ENCODE measurements around the gene RPL23.
A peak's percentile ranks its signal among the peaks of the same experiment; 100 is the strongest.

The RPL23 gene

DNA sequence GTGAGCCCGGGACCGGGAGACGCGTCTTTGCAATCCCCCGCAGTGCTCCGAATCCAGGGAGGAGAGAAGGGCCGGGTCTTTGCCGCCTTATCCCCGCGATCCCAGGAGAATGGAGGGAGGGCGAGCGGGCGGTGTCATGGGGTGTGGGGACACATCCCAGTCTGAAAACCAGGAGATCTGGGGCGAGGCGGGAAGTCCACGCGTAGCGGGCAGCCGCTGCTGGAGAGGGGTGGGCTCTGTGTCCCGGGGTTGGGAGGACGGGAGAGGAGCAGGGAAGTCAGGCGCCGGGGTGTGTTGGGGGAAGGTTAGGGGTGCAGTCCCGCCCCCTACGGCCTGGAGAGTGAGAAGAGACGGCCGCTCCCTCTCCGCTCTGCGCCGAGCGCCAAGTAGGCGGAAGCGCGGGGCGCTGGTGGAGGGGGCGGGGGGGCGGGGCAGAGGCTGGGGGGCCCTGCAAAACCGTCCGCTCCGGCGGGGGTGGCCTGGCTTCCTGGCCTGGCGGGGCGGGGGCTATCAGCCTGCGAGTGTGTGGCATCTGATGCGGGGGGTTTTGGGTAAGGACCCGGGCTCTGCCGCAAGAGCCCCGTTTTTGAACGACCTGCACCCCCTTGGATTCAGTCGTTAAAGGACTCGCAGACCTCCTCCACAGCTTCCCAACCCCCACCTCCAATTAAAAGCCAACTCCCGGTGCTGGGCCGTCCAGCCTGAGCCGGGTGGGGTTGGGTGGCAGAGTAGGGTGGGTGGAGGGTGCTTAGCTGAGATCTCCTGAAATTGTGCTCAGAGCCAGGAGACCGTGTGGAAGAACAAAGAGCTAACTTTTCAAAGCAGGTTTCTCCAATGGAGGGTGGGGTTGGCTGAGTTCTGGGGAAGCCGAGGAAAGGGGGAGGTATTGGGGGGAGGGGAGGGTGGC is 17.0 kb upstream of the RPL23 start:
- peaks cover 38% of the 10 kb centered on the region for H3F3A ChIP-seq (ENCODE audit: insufficient read depth, low read length)
- peaks cover 53% of the 10 kb centered on the region for H3K79me2 ChIP-seq (ENCODE audit: low read length)
- peak; percentile 75 for DNase-seq

DNA sequence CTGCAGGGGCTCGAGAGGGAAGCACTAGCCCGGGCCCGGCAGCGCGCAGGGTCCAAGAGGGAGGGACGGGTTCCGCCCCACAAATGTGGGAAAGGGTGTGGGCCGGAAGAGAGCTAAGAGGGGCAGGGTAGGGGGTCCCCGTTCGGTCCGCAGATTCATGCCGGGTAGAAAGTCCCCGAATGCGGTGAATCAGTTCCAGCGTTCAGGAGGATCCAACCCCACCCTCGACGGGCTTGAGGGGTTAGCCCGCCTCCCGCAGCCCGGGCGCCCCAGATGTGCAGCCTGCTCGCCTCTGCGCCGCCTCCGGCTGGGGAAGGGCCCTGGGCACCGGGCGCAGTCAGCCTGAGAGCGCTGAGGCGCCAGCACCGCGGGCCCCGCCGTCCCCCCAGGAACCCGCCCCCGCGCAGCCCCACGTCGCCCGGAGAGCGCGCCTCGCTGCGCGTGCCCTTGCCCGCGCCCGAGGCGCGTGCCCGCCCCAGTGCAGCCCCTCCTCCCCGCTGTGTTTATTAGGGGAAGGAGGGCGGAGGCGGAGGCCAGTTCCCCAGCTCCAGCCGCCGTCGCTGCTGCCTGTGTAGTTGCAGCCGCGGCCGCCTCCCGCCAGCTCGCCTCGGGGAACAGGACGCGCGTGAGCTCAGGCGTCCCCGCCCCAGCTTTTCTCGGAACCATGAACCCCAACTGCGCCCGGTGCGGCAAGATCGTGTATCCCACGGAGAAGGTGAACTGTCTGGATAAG is 16.2 kb upstream of the RPL23 start, which contains the start of gene LASP1:
Gene LASP1 (plus strand): TSS at position 533 of the 733 bp plus-strand sequence. CDS start 132 bp downstream, at position 665.
- peak within 1 kb of the TSS; percentile 99 for H3K4me3 ChIP-seq (ENCODE audit: low read length)
- H3K79me2 ChIP-seq (ENCODE audit: low read length), result peaks cover 45% of the 10 kb centered on the region

More for the DNA sequence above, 17.0 kb upstream of the RPL23 start:
- Histone ChIP-seq H3K27me3 (replicated peaks; ENCODE audit: insufficient read depth, low read length) (no peaks in the 10 kb centered on the region), H3K9ac (ENCODE audit: low read length) (peak overlapping the region; percentile 76), H3K9me2 (replicated peaks; ENCODE audit: insufficient read depth, low read length) (no peaks in the 10 kb centered on the region), H3K4me3 (ENCODE audit: low read length) (peak overlapping the region; percentile 99), H3K27ac (ENCODE audit: low read length) (peak overlapping the region; percentile 80; the same call in 1 of the 2 replicates), H2AFZ (ENCODE audit: low read length) (peak overlapping the region; percentile 73), H3K9me3 (replicated peaks; ENCODE audit: insufficient read depth, low read length) (no peaks in the 10 kb centered on the region), H3K4me2 (ENCODE audit: low read depth, low read length) (peak overlapping the region; percentile 97), H3K36me3 (replicated peaks; ENCODE audit: insufficient read depth, low read length) (no peaks in the 10 kb centered on the region), H3K4me1 (ENCODE audit: low read length) (peaks cover 11% of the 10 kb centered on the region), H4K20me1 (ENCODE audit: insufficient read depth, low read length) (no peaks in the 10 kb centered on the region)
- TF ChIP-seq EZH2phosphoT487 (IDR thresholded peaks at IDR 0.05; ENCODE audit: low read length) (no peak), EZH2 (optimal IDR thresholded peaks at IDR 0.05; ENCODE audit: low read depth, low read length) (no peak)
- TF ChIP-seq, protein P1, sequence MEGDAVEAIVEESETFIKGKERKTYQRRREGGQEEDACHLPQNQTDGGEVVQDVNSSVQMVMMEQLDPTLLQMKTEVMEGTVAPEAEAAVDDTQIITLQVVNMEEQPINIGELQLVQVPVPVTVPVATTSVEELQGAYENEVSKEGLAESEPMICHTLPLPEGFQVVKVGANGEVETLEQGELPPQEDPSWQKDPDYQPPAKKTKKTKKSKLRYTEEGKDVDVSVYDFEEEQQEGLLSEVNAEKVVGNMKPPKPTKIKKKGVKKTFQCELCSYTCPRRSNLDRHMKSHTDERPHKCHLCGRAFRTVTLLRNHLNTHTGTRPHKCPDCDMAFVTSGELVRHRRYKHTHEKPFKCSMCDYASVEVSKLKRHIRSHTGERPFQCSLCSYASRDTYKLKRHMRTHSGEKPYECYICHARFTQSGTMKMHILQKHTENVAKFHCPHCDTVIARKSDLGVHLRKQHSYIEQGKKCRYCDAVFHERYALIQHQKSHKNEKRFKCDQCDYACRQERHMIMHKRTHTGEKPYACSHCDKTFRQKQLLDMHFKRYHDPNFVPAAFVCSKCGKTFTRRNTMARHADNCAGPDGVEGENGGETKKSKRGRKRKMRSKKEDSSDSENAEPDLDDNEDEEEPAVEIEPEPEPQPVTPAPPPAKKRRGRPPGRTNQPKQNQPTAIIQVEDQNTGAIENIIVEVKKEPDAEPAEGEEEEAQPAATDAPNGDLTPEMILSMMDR (IDR thresholded peaks at IDR 0.05; ENCODE audit: low read length), result no peak

DNA sequence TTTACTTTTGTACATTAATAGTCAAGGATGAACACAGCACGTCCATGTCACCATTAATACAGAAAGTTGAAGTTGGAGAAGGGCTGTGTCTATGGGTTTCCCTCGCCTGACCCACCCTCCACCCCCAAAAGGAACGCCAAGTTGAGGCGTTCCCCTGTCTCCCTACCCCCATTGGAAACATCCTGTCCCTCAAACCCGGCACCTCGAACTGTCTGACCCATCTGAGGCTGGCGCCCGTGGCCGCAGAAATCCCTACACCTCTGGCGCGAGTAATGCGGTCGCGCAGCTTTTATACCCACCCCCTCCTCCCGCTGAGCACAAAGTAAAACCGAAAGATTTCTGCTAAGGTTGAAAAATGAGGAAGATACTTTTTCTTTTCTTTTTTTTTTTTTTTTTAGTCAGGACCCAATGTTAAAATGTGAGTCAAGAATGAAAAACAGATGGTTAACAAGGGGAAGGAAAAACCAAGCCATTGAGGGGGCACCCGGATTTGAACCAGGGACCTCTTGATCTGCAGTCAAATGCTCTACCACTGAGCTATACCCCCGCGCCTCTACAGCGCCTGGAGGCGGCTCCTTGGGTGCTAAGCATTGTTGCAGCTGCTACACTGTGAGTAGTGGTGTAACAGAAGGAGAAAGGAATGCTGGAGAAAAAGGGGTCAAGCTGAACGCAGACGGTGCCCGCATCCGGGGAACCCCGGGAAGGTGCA is 15.4 kb upstream of the RPL23 start:
- TF ChIP-seq EZH2 (optimal IDR thresholded peaks at IDR 0.05; ENCODE audit: low read depth, low read length) (no peak), EZH2phosphoT487 (IDR thresholded peaks at IDR 0.05; ENCODE audit: low read length) (no peak)
- TF ChIP-seq, protein P1 (IDR thresholded peaks at IDR 0.05; ENCODE audit: low read length), result peak; percentile 72
- Histone ChIP-seq H3K4me1 (ENCODE audit: low read length) (peaks cover 11% of the 10 kb centered on the region), H3K27ac (ENCODE audit: low read length) (peak overlapping the region; percentile 80), H3K79me2 (ENCODE audit: low read length) (peaks cover 38% of the 10 kb centered on the region), H3K27me3 (replicated peaks; ENCODE audit: insufficient read depth, low read length) (no peaks in the 10 kb centered on the region), H3K4me3 (ENCODE audit: low read length) (peak overlapping the region; percentile 99), H3K9me3 (replicated peaks; ENCODE audit: insufficient read depth, low read length) (no peaks in the 10 kb centered on the region), H2AFZ (ENCODE audit: low read length) (peak overlapping the region; percentile 95), H3K9ac (ENCODE audit: low read length) (peak overlapping the region; percentile 81), H3K36me3 (replicated peaks; ENCODE audit: insufficient read depth, low read length) (no peaks in the 10 kb centered on the region), H3K4me2 (ENCODE audit: low read depth, low read length) (peak overlapping the region; percentile 82), H3K9me2 (replicated peaks; ENCODE audit: insufficient read depth, low read length) (no peaks in the 10 kb centered on the region), H3F3A (ENCODE audit: insufficient read depth, low read length) (peaks cover 38% of the 10 kb centered on the region), H4K20me1 (ENCODE audit: insufficient read depth, low read length) (no peaks in the 10 kb centered on the region)
- DNase-seq, result peak; percentile 88

More for the DNA sequence above, 16.2 kb upstream of the RPL23 start, which contains the start of gene LASP1:
- Histone ChIP-seq H3K4me1 (ENCODE audit: low read length) (peaks cover 11% of the 10 kb centered on the region), H3K27me3 (replicated peaks; ENCODE audit: insufficient read depth, low read length) (no peaks in the 10 kb centered on the region), H3K9me3 (replicated peaks; ENCODE audit: insufficient read depth, low read length) (no peaks in the 10 kb centered on the region), H3F3A (ENCODE audit: insufficient read depth, low read length) (peaks cover 38% of the 10 kb centered on the region), H3K27ac (ENCODE audit: low read length) (peak within 1 kb of the TSS; percentile 80), H3K9ac (ENCODE audit: low read length) (peak within 1 kb of the TSS; percentile 81), H4K20me1 (ENCODE audit: insufficient read depth, low read length) (no peaks in the 10 kb centered on the region), H3K36me3 (replicated peaks; ENCODE audit: insufficient read depth, low read length) (no peaks in the 10 kb centered on the region), H2AFZ (ENCODE audit: low read length) (peak within 1 kb of the TSS; percentile 95), H3K4me2 (ENCODE audit: low read depth, low read length) (peak within 1 kb of the TSS; percentile 97), H3K9me2 (replicated peaks; ENCODE audit: insufficient read depth, low read length) (no peaks in the 10 kb centered on the region)
- TF ChIP-seq, protein P1 (IDR thresholded peaks at IDR 0.05; ENCODE audit: low read length), result no peak
- no peak for TF ChIP-seq EZH2 (optimal IDR thresholded peaks at IDR 0.05; ENCODE audit: low read depth, low read length)
- DNase-seq, result peak; percentile 91
